Inflammatory macrophage treated with lipopolysaccharide for 1 hour (primary cell): ENCODE measurements around the gene PDZRN4.

Experiments
- DNase-seq, 2 donors: peaks; one replicate each; pipeline ENCODE4 v3.0.0-alpha.2; 2020 to 2022

The PDZRN4 gene

GRCh38 chr12:41462312-41462711 is 274.2 kb downstream of the PDZRN4 start:
- DNase-seq = no peak

GRCh38 chr12:41465526-41465925 is 277.4 kb downstream of the PDZRN4 start:
- DNase-seq = no peak

- DNase-seq = no peak
Observed at GRCh38 chr12:41466300-41466699, 278.2 kb downstream of the PDZRN4 start.

GRCh38 chr12:41466802-41467201 is 278.7 kb downstream of the PDZRN4 start:
- DNase-seq = no peak

- DNase-seq = peak; percentile 35 to 71
Observed at GRCh38 chr12:41467591-41468325, 279.6 kb downstream of the PDZRN4 start.

- peak; percentile 31 to 51 for DNase-seq
Observed at GRCh38 chr12:41468341-41468740, 280.2 kb downstream of the PDZRN4 start.

- DNase-seq = no peak
Observed at GRCh38 chr12:41468756-41469155, 280.6 kb downstream of the PDZRN4 start.

GRCh38 chr12:41473441-41473840 is 285.3 kb downstream of the PDZRN4 start:
- DNase-seq = no peak

- DNase-seq = no peak
Observed at GRCh38 chr12:41474001-41474400, 285.9 kb downstream of the PDZRN4 start.

- DNase-seq = no peak
Observed at GRCh38 chr12:41476499-41477439, 288.6 kb downstream of the PDZRN4 start.

GRCh38 chr12:41479426-41479825 is 291.3 kb downstream of the PDZRN4 start:
- DNase-seq = no peak

GRCh38 chr12:41485203-41485602 is 297.1 kb downstream of the PDZRN4 start:
- DNase-seq = no peak

- no peak for DNase-seq
Observed at GRCh38 chr12:41486718-41487117, 298.6 kb downstream of the PDZRN4 start.

- DNase-seq = no peak
Observed at GRCh38 chr12:41496009-41496408, 307.9 kb downstream of the PDZRN4 start.

- no peak for DNase-seq
Observed at GRCh38 chr12:41497409-41497808, 309.3 kb downstream of the PDZRN4 start.

GRCh38 chr12:41504976-41505375 is 316.9 kb downstream of the PDZRN4 start:
- DNase-seq = no peak

- no peak for DNase-seq
Observed at GRCh38 chr12:41507286-41507685, 319.2 kb downstream of the PDZRN4 start.

GRCh38 chr12:41509271-41510055 is 321.3 kb downstream of the PDZRN4 start:
- peak; percentile 28 to 55 for DNase-seq

- DNase-seq = peak in 1 of 2 donors; percentile 35
Observed at GRCh38 chr12:41510470-41510869, 322.4 kb downstream of the PDZRN4 start.

GRCh38 chr12:41511247-41511646 is 323.1 kb downstream of the PDZRN4 start:
- no peak for DNase-seq

GRCh38 chr12:41512497-41512896 is 324.4 kb downstream of the PDZRN4 start:
- DNase-seq = peak; percentile 20 to 45

- DNase-seq = no peak
Observed at GRCh38 chr12:41514021-41514777, 326.1 kb downstream of the PDZRN4 start.
